Heart left ventricle (tissue), 16 donors: ENCODE results near the gene PTBP3. TPM values are rescaled to one million over a fixed set of nuclear protein-coding genes. Genes with fewer than 3 reads are reported as not detected.

Source experiments
- ATAC-seq, 4 donors: fragments of 200-7000 bp; cut with Tn5 transposase; one replicate each; pipeline ENCODE4 v1.9.1; 2020 to 2022; ENCODE audit warnings: moderate library complexity in 4 of 4, mild to moderate bottlenecking in 3 of 4, moderate number of reproducible peaks in 1 of 4
- DNase-seq, 5 donors: peaks; one replicate each; pipeline ENCODE4 v3.0.0-alpha.2; 2020
- H3K27ac ChIP-seq, 12 donors: fragments of 200-600 bp; sonication (generic) in 4 of 12; one replicate each; pipeline versions ENCODE4 v1.5.0 to v1.8.0; 2016 to 2022; ENCODE audit warnings: mild to moderate bottlenecking in 2 of 12
- H3K27me3 ChIP-seq, 9 donors: fragments of 200-600 bp; sonication (generic) in 2 of 9; one replicate each; pipeline versions ENCODE4 v1.5.1 to v1.8.0; 2016 to 2022; ENCODE audit warnings: mild to moderate bottlenecking in 3 of 9
- H3K36me3 ChIP-seq, 9 donors: fragments of 200-600 bp; sonication (generic) in 2 of 9; one replicate each; pipeline versions ENCODE4 v1.5.0 to v1.8.0; 2018 to 2022; ENCODE audit warnings: mild to moderate bottlenecking in 2 of 9
- H3K4me1 ChIP-seq, 12 donors: fragments of 200-600 bp; sonication (generic) in 4 of 12; one replicate each; pipeline versions ENCODE4 v1.5.0 to v1.8.0; 2016 to 2022; ENCODE audit warnings: mild to moderate bottlenecking in 3 of 12
- H3K4me3 ChIP-seq, 12 donors: fragments of 200-600 bp; sonication (generic) in 4 of 12; one replicate each; pipeline versions ENCODE4 v1.5.0 to v1.8.0; 2017 to 2022; ENCODE audit warnings: mild to moderate bottlenecking in 9 of 12, moderate library complexity in 4 of 12
- H3K9me3 ChIP-seq, 12 donors: fragments of 200-600 bp; sonication (generic) in 4 of 12; one replicate each; pipeline versions ENCODE4 v1.5.0 to v1.8.0; 2016 to 2022; ENCODE audit warnings: mild to moderate bottlenecking in 1 of 12
- CTCF ChIP-seq, 12 donors: fragments of 200-600 bp; sonication (generic) in 4 of 12; IDR thresholded peaks; one replicate each; pipeline versions ENCODE4 v1.5.0 to v1.8.0; 2018 to 2022; ENCODE audit warnings: antibody characterized with exemption in 12 of 12, mild to moderate bottlenecking in 5 of 12
- POLR2A ChIP-seq, 2 donors: fragments of 450-650 bp; IDR thresholded peaks; one replicate each; pipeline ENCODE4 v1.6.1; 2017; ENCODE audit warnings: antibody characterized with exemption in 2 of 2, mild to moderate bottlenecking in 2 of 2, moderate library complexity in 2 of 2
- WGBS, 4 donors: extraction: QIAGEN DNeasy Blood & Tissue Kit in 2 of 4; methylation state at CpG; one replicate each; pipeline versions ENCODE4 v1.1.5 to v1.1.7; 2013 to 2018; 5-methylcytosine and 5-hydroxymethylcytosine counted together
- intact Hi-C, 10 donors: fragments of 100-400 bp; cut with DNase I; formaldehyde crosslinking; loops; one replicate each; pipeline versions ENCODE4 v1.11.1 to v1.14.2; 2022
- polyA plus RNA-seq, 2 donors: library from polyadenylated mRNA; stranded (reverse); fragments of 200-250 nt; gene quantifications; one replicate each; pipeline ENCODE4 v1.2.3, GENCODE V29; 2013
- total RNA-seq, 9 donors: library from RNA; depleted of rRNA in 2 of 9; stranded (reverse); fragments of >200 nt in 2 of 9; fragmentation: NEBNext Ultra II Directional in 3 of 9; extraction: Animal tissue kit (Norgen Biotek cat#: 25700) in 3 of 9; gene quantifications; one replicate each; pipeline versions ENCODE4 v1.1.0 to v1.2.4, GENCODE V29; 2016 to 2023
- donor health status: ischemic (EF 13 %, LVEDD 7.1; RV severe dilation, severe dysfunction).
- donor health status: healthy with polysubstance abuse.
- donor health status: DM: no; HTN: yes; CAD: no.
- donor health status: DM: no; HTN: no; CAD: no.
- donor health status: ischemic (EF 25% LVEDD 6.9; RV normal size, moderate dysfunction).
- donor health status: ischemic (EF 25% LVEDD 5.7; RV mildly dilated, moderate dysfunction).
- donor health status: healthy.
- donor health status: DM: yes; HTN: yes; CAD: no.
- donor health status: ischemic (EF 35%, LVEDD 5.7; RV mildly dilated, moderate dysfunction).
- donor health status: nonischemic (EF 11% LVEDD 7.7; RV severe dilation, severe dysfunction).
- donor health status: DM: yes; HTN: yes; CAD: no.
- donor health status: PGD.
- donor health status: ischemic (EF 29% LVEDD 5.4; RV normal size, mild dysfunction).
- donor health status: nonischemic (EF 23%, LVEDD 6.1; RV moderate dilation, normal function).

Gene PTBP3
- total and polyA plus RNA-seq, 11 donors = 2.8 to 49.0 (median 13.7) TPM

- 96 to 99% (median 97%) methylated on average over 5 of the region's 5 CpGs for WGBS, 4 donors
- no peak overlapping the region for H3K4me3 ChIP-seq
- no peak for DNase-seq
- peaks cover 0 to 21% (median 3%) of the 10 kb centered on the region in 12 donors for H3K9me3 ChIP-seq
- no peak for TF ChIP-seq CTCF (IDR thresholded peaks at IDR 0.05)
- no peak for TF ChIP-seq POLR2A (IDR thresholded peaks at IDR 0.05)
- peaks cover 0 to 5% (median 0%) of the 10 kb centered on the region in 9 donors for H3K36me3 ChIP-seq
- H3K27me3 ChIP-seq = no peaks in the 10 kb centered on the region
- intact Hi-C loops = loop anchor here in 2 of 10 donors (10.0 kb wide), 2 partner anchors 58 to 148 kb away; partner anchors contain the start of gene SUSD1 (in 1 of the 2)
- H3K27ac ChIP-seq = no peak overlapping the region
- ATAC-seq = no peak
- peaks cover 0 to 25% (median 0%) of the 10 kb centered on the region in 12 donors for H3K4me1 ChIP-seq
Observed at GRCh38 chr9:112322701-112323377, 10.6 kb downstream of the PTBP3 start.

- H3K27me3 ChIP-seq = no peaks in the 10 kb centered on the region
- TF ChIP-seq CTCF (IDR thresholded peaks at IDR 0.05) = no peak
- TF ChIP-seq POLR2A (IDR thresholded peaks at IDR 0.05) = no peak
- peaks cover 0 to 55% (median 6%) of the 10 kb centered on the region in 12 donors for H3K4me1 ChIP-seq
- intact Hi-C loops = no loop called here
- 90 to 96% (median 93%) methylated on average over 11 of the region's 11 CpGs for WGBS, 4 donors
- no peaks in the 10 kb centered on the region for H3K36me3 ChIP-seq
- H3K4me3 ChIP-seq = no peak overlapping the region
- no peak for ATAC-seq
- no peak overlapping the region for H3K27ac ChIP-seq
- DNase-seq = no peak
- H3K9me3 ChIP-seq = no peaks in the 10 kb centered on the region
Observed at GRCh38 chr9:112316258-112316943, 17.0 kb downstream of the PTBP3 start.

DNA sequence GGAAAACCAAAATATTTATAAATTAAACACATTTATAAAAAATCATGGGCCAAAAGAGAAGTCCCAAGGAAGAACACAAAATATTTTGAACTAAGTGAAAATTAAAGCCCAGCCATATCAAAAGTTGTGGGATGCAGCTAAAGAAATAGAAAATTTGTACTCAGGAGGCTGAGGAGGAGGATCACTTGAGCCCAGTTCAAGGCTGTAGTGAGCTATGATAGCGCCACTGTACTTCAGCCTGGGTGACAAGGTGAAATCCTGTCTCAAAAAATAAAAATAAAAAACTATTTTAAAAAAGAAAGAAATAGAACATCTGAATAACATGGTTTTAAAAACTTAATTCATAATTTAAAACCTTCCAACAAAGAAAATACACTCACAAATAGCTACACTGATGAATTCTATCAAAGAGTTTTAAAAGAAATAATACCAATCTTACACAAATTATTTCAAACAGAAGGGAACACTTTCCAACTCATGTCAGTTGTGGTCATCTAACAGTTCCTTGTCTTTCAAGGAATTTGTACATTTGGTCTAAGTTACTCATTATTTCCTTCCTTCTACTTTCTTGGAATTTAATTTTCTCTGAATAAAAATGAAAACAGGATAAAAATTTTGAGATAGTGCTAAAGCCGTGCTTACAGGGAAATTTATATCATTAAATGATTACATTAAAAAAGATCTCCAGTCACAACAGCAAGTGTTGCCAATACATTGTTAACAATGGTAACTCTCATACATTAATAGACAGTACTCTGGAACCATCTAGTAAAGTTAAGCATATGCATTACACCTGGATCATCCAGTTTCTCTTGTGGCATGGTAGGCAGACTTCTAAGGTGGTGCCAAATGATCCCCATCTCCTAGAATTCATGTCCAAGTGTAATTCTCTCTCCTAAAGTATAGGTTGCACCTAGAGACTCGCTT is 17.8 kb downstream of the PTBP3 start:
- Histone ChIP-seq H3K27ac (no peak overlapping the region), H3K4me3 (no peak overlapping the region), H3K4me1 (peaks cover 0 to 55% (median 7%) of the 10 kb centered on the region in 12 donors), H3K36me3 (no peaks in the 10 kb centered on the region), H3K27me3 (no peaks in the 10 kb centered on the region), H3K9me3 (no peaks in the 10 kb centered on the region)
- intact Hi-C loops = no loop called here
- ATAC-seq = no peak
- TF ChIP-seq POLR2A (IDR thresholded peaks at IDR 0.05) (no peak), CTCF (IDR thresholded peaks at IDR 0.05) (no peak)
- no peak for DNase-seq
- 81 to 86% (median 83%) methylated on average over 3 of the region's 3 CpGs for WGBS, 4 donors
